ENCODE results near the gene YIF1A. TPM values are rescaled to one million over a fixed set of nuclear protein-coding genes. Genes with fewer than 3 reads are reported as not detected.

The YIF1A gene
- total RNA-seq, 1 experiment from 2014 or later = 145 TPM

GRCh38 chr11:66310324-66310723 lies 21.4 kb upstream of the YIF1A start:
- Histone ChIP-seq H3K36me3 (ENCODE audit: insufficient read depth, low read length) (no peaks in the 10 kb centered on the region), H3K4me1 (ENCODE audit: low read length) (peaks cover 24% of the 10 kb centered on the region), H3K9me2 (replicated peaks; ENCODE audit: insufficient read depth, low read length) (no peaks in the 10 kb centered on the region), H4K20me1 (ENCODE audit: insufficient read depth, low read depth, low read length) (no peaks in the 10 kb centered on the region), H3K4me3 (ENCODE audit: low read length) (no peak overlapping the region), H3K79me2 (ENCODE audit: low read length) (no peaks in the 10 kb centered on the region), H3K4me2 (ENCODE audit: low read depth, low read length, poor library complexity, severe bottlenecking) (no peak overlapping the region), H2AFZ (ENCODE audit: low read length) (no peak overlapping the region), H3K9me3 (ENCODE audit: low read length) (no peaks in the 10 kb centered on the region), H3K27ac (ENCODE audit: low read length) (no peak overlapping the region), H3K27me3 (ENCODE audit: low read length) (no peaks in the 10 kb centered on the region), H3K9ac (ENCODE audit: low read length) (no peak overlapping the region)
- DNase-seq = no peak

- H3K9me3 ChIP-seq (ENCODE audit: low read length) = no peaks in the 10 kb centered on the region
- no peak for DNase-seq
- H3K27ac ChIP-seq (ENCODE audit: low read length) = no peak overlapping the region
- H3K9me2 ChIP-seq (replicated peaks; ENCODE audit: insufficient read depth, low read length) = no peaks in the 10 kb centered on the region
- no peaks in the 10 kb centered on the region for H3K27me3 ChIP-seq (ENCODE audit: low read length)
- H3K4me3 ChIP-seq (ENCODE audit: low read length) = no peak overlapping the region
- no peaks in the 10 kb centered on the region for H3K36me3 ChIP-seq (ENCODE audit: insufficient read depth, low read length)
- H3K79me2 ChIP-seq (ENCODE audit: low read length) = no peaks in the 10 kb centered on the region
- no peak overlapping the region for H3K9ac ChIP-seq (ENCODE audit: low read length)
- H3K4me1 ChIP-seq (ENCODE audit: low read length) = peaks cover 24% of the 10 kb centered on the region
- H3K4me2 ChIP-seq (ENCODE audit: low read depth, low read length, poor library complexity, severe bottlenecking) = no peak overlapping the region
- H2AFZ ChIP-seq (ENCODE audit: low read length) = no peak overlapping the region
- no peaks in the 10 kb centered on the region for H4K20me1 ChIP-seq (ENCODE audit: insufficient read depth, low read depth, low read length)
Measured at GRCh38 chr11:66309475-66309874, 20.5 kb upstream of the YIF1A start.

GRCh38 chr11:66302656-66303055 lies 13.7 kb upstream of the YIF1A start:
- Histone ChIP-seq H3K27me3 (ENCODE audit: low read length) (no peaks in the 10 kb centered on the region), H3K79me2 (ENCODE audit: low read length) (no peaks in the 10 kb centered on the region), H3K4me2 (ENCODE audit: low read depth, low read length, poor library complexity, severe bottlenecking) (no peak overlapping the region), H3K27ac (ENCODE audit: low read length) (no peak overlapping the region), H3K9me2 (replicated peaks; ENCODE audit: insufficient read depth, low read length) (no peaks in the 10 kb centered on the region), H2AFZ (ENCODE audit: low read length) (no peak overlapping the region), H3K4me1 (ENCODE audit: low read length) (peaks cover 5% of the 10 kb centered on the region), H3K4me3 (ENCODE audit: low read length) (no peak overlapping the region), H4K20me1 (ENCODE audit: insufficient read depth, low read depth, low read length) (no peaks in the 10 kb centered on the region), H3K9me3 (ENCODE audit: low read length) (no peaks in the 10 kb centered on the region), H3K9ac (ENCODE audit: low read length) (no peak overlapping the region), H3K36me3 (ENCODE audit: insufficient read depth, low read length) (no peaks in the 10 kb centered on the region)
- DNase-seq = peak; percentile 55

- Histone ChIP-seq H3K9me2 (replicated peaks; ENCODE audit: insufficient read depth, low read length) (no peaks in the 10 kb centered on the region), H3K9ac (ENCODE audit: low read length) (no peak overlapping the region), H3K27ac (ENCODE audit: low read length) (no peak overlapping the region), H2AFZ (ENCODE audit: low read length) (no peak overlapping the region), H3K79me2 (ENCODE audit: low read length) (no peaks in the 10 kb centered on the region), H4K20me1 (ENCODE audit: insufficient read depth, low read depth, low read length) (no peaks in the 10 kb centered on the region), H3K27me3 (ENCODE audit: low read length) (no peaks in the 10 kb centered on the region), H3K4me2 (ENCODE audit: low read depth, low read length, poor library complexity, severe bottlenecking) (no peak overlapping the region), H3K4me1 (ENCODE audit: low read length) (peaks cover 5% of the 10 kb centered on the region), H3K4me3 (ENCODE audit: low read length) (no peak overlapping the region), H3K36me3 (ENCODE audit: insufficient read depth, low read length) (no peaks in the 10 kb centered on the region), H3K9me3 (ENCODE audit: low read length) (no peaks in the 10 kb centered on the region)
- no peak for DNase-seq
Measured at GRCh38 chr11:66299186-66299585, 10.2 kb upstream of the YIF1A start.

GRCh38 chr11:66297610-66298009 lies 8.7 kb upstream of the YIF1A start:
- Histone ChIP-seq H3K4me3 (ENCODE audit: low read length) (no peak overlapping the region), H3K36me3 (ENCODE audit: insufficient read depth, low read length) (no peaks in the 10 kb centered on the region), H3K4me1 (ENCODE audit: low read length) (peaks cover 2% of the 10 kb centered on the region), H3K79me2 (ENCODE audit: low read length) (no peaks in the 10 kb centered on the region), H3K9me2 (replicated peaks; ENCODE audit: insufficient read depth, low read length) (no peaks in the 10 kb centered on the region), H3K9me3 (ENCODE audit: low read length) (no peaks in the 10 kb centered on the region), H4K20me1 (ENCODE audit: insufficient read depth, low read depth, low read length) (no peaks in the 10 kb centered on the region), H3K27me3 (ENCODE audit: low read length) (no peaks in the 10 kb centered on the region), H3K4me2 (ENCODE audit: low read depth, low read length, poor library complexity, severe bottlenecking) (no peak overlapping the region), H3K27ac (ENCODE audit: low read length) (no peak overlapping the region), H2AFZ (ENCODE audit: low read length) (no peak overlapping the region), H3K9ac (ENCODE audit: low read length) (no peak overlapping the region)
- no peak for DNase-seq

GRCh38 chr11:66294626-66295620 lies 6.0 kb upstream of the YIF1A start:
- H3K4me1 ChIP-seq (ENCODE audit: low read length) = peaks cover 7% of the 10 kb centered on the region
- H3K79me2 ChIP-seq (ENCODE audit: low read length) = no peaks in the 10 kb centered on the region
- no peaks in the 10 kb centered on the region for H3K36me3 ChIP-seq (ENCODE audit: insufficient read depth, low read length)
- H4K20me1 ChIP-seq (ENCODE audit: insufficient read depth, low read depth, low read length) = no peaks in the 10 kb centered on the region
- no peak overlapping the region for H3K4me3 ChIP-seq (ENCODE audit: low read length)
- DNase-seq = no peak
- H3K27me3 ChIP-seq (ENCODE audit: low read length) = no peaks in the 10 kb centered on the region
- H3K9me2 ChIP-seq (replicated peaks; ENCODE audit: insufficient read depth, low read length) = no peaks in the 10 kb centered on the region
- no peak overlapping the region for H3K9ac ChIP-seq (ENCODE audit: low read length)
- no peak overlapping the region for H3K4me2 ChIP-seq (ENCODE audit: low read depth, low read length, poor library complexity, severe bottlenecking)
- H3K27ac ChIP-seq (ENCODE audit: low read length) = no peak overlapping the region
- no peak overlapping the region for H2AFZ ChIP-seq (ENCODE audit: low read length)
- no peaks in the 10 kb centered on the region for H3K9me3 ChIP-seq (ENCODE audit: low read length)

- Histone ChIP-seq H3K4me2 (ENCODE audit: low read depth, low read length, poor library complexity, severe bottlenecking) (no peak overlapping the region), H3K4me1 (ENCODE audit: low read length) (peaks cover 11% of the 10 kb centered on the region), H2AFZ (ENCODE audit: low read length) (no peak overlapping the region), H4K20me1 (ENCODE audit: insufficient read depth, low read depth, low read length) (no peaks in the 10 kb centered on the region), H3K4me3 (ENCODE audit: low read length) (no peak overlapping the region), H3K9ac (ENCODE audit: low read length) (no peak overlapping the region), H3K9me3 (ENCODE audit: low read length) (no peaks in the 10 kb centered on the region), H3K27ac (ENCODE audit: low read length) (no peak overlapping the region), H3K36me3 (ENCODE audit: insufficient read depth, low read length) (no peaks in the 10 kb centered on the region), H3K27me3 (ENCODE audit: low read length) (no peaks in the 10 kb centered on the region), H3K9me2 (replicated peaks; ENCODE audit: insufficient read depth, low read length) (no peaks in the 10 kb centered on the region), H3K79me2 (ENCODE audit: low read length) (no peaks in the 10 kb centered on the region)
- DNase-seq = no peak
Measured at GRCh38 chr11:66293777-66294625, 5.1 kb upstream of the YIF1A start.

GRCh38 chr11:66293352-66293751 lies 4.4 kb upstream of the YIF1A start:
- no peak overlapping the region for H3K9ac ChIP-seq (ENCODE audit: low read length)
- H2AFZ ChIP-seq (ENCODE audit: low read length) = no peak overlapping the region
- peaks cover 4% of the 10 kb centered on the region for H3K79me2 ChIP-seq (ENCODE audit: low read length)
- no peak overlapping the region for H3K4me3 ChIP-seq (ENCODE audit: low read length)
- H3K9me2 ChIP-seq (replicated peaks; ENCODE audit: insufficient read depth, low read length) = no peaks in the 10 kb centered on the region
- no peaks in the 10 kb centered on the region for H3K9me3 ChIP-seq (ENCODE audit: low read length)
- no peak overlapping the region for H3K27ac ChIP-seq (ENCODE audit: low read length)
- H3K4me1 ChIP-seq (ENCODE audit: low read length) = peaks cover 11% of the 10 kb centered on the region
- DNase-seq = no peak
- H3K4me2 ChIP-seq (ENCODE audit: low read depth, low read length, poor library complexity, severe bottlenecking) = no peak overlapping the region
- no peaks in the 10 kb centered on the region for H3K36me3 ChIP-seq (ENCODE audit: insufficient read depth, low read length)
- no peaks in the 10 kb centered on the region for H4K20me1 ChIP-seq (ENCODE audit: insufficient read depth, low read depth, low read length)
- H3K27me3 ChIP-seq (ENCODE audit: low read length) = no peaks in the 10 kb centered on the region
